GM12875 (cell line): ENCODE measurements around the gene ESPL1.

Source experiments
- H3K4me3 ChIP-seq: one replicate; pipeline ENCODE4 v1.5.1; 2011; ENCODE audit warnings: low read depth, low read length, control low read depth
- CTCF ChIP-seq: IDR thresholded peaks from 2 replicates; pipeline ENCODE4 v1.5.1; 2011; ENCODE audit warnings: low read depth, mild to moderate bottlenecking, control low read depth, inconsistent platforms, low read length, moderate library complexity, borderline replicate concordance; ENCODE audit not compliant: insufficient read depth

Gene ESPL1

GRCh38 chr12:53239643-53240258 is 28.3 kb upstream of the ESPL1 start:
- TF ChIP-seq CTCF: no peak
- H3K4me3 ChIP-seq: no peak overlapping the region

GRCh38 chr12:53241623-53242412 is 26.3 kb upstream of the ESPL1 start:
- no peak for TF ChIP-seq CTCF

GRCh38 chr12:53244337-53244736 is 23.8 kb upstream of the ESPL1 start:
- no peak for TF ChIP-seq CTCF

More at GRCh38 chr12:53241623-53242412, 26.3 kb upstream of the ESPL1 start:
- no peak overlapping the region for H3K4me3 ChIP-seq

GRCh38 chr12:53245286-53245685 is 22.8 kb upstream of the ESPL1 start:
- TF ChIP-seq CTCF: no peak
- H3K4me3 ChIP-seq: no peak overlapping the region

More at GRCh38 chr12:53244337-53244736, 23.8 kb upstream of the ESPL1 start:
- H3K4me3 ChIP-seq: no peak overlapping the region

- TF ChIP-seq CTCF: peak; percentile 40; the same call in 1 of the 2 replicates
These were observed 16.4 kb upstream of the ESPL1 start for GRCh38 chr12:53251477-53252348.

GRCh38 chr12:53252349-53252916 is 15.7 kb upstream of the ESPL1 start:
- TF ChIP-seq CTCF: no peak

More at GRCh38 chr12:53251477-53252348, 16.4 kb upstream of the ESPL1 start:
- peak overlapping the region; percentile 79 for H3K4me3 ChIP-seq

More at GRCh38 chr12:53252349-53252916, 15.7 kb upstream of the ESPL1 start:
- H3K4me3 ChIP-seq: peak overlapping the region; percentile 79
